ENCODE data around the gene MET.

Gene MET

DNA sequence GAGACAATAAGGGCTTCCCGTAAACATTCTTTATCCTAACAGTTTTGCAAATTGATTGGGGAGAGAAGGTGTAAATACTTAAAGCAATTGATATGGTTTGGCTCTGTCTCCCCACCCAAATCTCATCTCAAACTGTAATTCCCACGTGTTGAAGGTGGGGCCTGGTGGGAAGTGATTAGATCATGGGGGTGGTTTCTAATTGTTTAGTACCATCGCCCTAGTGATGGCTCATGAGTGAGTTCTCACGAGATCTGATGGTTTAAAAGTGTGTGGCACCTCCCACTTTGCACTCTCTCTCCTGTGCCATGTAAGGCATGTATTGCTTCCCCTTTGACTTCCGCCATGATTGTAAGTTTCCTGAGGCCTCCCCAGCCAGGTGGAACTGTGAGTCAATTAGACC lies 168.3 kb downstream of the MET start:
- no peak overlapping the region for H3K27ac Mint-ChIP-seq
- no peak overlapping the region for H3K4me3 Mint-ChIP-seq
- peaks cover 36 to 68% of the 10 kb centered on the region in 2 donors for H3K27me3 Mint-ChIP-seq
- H3K4me1 Mint-ChIP-seq (ENCODE audit: low read depth in 2 of 2), result peaks cover 3 to 6% of the 10 kb centered on the region in 2 donors
- no peaks in the 10 kb centered on the region for H3K9me3 Mint-ChIP-seq
- ATAC-seq (replicated peaks), result no peak
- DNase-seq, result no peak
- no peaks in the 10 kb centered on the region for H3K36me3 Mint-ChIP-seq (ENCODE audit: insufficient read depth)

DNA sequence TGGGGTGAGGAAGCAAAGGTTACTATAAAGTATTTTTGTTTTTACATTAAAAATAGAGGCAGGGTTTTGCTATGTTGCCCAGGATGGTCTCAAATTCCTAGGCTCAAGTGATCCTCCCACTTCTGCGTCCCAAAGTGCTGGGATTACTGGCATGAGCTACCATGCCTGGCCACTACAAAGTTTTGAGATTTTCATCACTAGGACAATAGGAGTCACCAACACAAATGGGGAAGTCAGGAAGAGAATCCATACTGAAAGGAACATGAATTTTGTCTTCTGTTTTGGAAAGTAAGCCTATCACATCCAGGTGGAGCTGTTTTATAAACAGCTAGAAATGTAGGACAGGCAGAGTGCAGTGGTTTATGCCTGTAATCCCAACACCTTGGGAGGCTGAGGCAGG lies 170.4 kb downstream of the MET start:
- no peak for ATAC-seq (replicated peaks)
- Mint-ChIP-seq H3K27me3 (peaks cover 37 to 57% of the 10 kb centered on the region in 2 donors), H3K9me3 (no peaks in the 10 kb centered on the region), H3K27ac (no peak overlapping the region), H3K36me3 (ENCODE audit: insufficient read depth) (no peaks in the 10 kb centered on the region), H3K4me3 (no peak overlapping the region), H3K4me1 (ENCODE audit: low read depth in 2 of 2) (peaks cover 3 to 6% of the 10 kb centered on the region in 2 donors)
- no peak for DNase-seq

DNA sequence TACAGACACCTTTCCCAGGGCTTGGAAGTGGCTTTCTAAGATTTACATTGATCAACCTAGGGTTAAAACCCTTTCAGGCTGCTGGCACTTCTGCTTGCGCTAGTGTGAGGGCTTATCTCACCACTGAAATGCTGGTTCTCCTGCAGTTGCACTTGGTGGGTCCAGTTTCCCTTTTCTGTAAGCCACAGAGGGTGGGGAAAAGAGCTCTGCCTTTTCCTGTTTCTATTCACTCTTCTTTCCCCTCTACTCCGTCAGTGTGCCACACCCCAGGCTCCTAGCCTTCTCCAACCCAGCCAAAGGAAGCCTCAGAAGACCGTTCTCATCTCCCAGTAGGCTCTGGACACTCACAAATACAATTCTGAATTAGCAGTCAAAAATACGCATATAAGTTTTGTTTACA lies 171.4 kb downstream of the MET start:
- ATAC-seq (replicated peaks), result no peak
- peak overlapping the region in 1 of 2 donors; percentile 9 for H3K4me3 Mint-ChIP-seq

More for the DNA sequence above, 171.4 kb downstream of the MET start:
- no peak for DNase-seq
- Mint-ChIP-seq H3K4me1 (ENCODE audit: low read depth in 2 of 2) (peaks cover 3 to 6% of the 10 kb centered on the region in 2 donors), H3K27ac (no peak overlapping the region), H3K9me3 (no peaks in the 10 kb centered on the region), H3K36me3 (ENCODE audit: insufficient read depth) (no peaks in the 10 kb centered on the region), H3K27me3 (peaks cover 37 to 56% of the 10 kb centered on the region in 2 donors)

All from effector memory CD8-positive, alpha-beta T cell (primary cell).